Measurements from ENCODE around the gene TEX2.
"Not testable (repeated sequence)": the region's sequence is repeated elsewhere in the genome, so short reads cannot be mapped to it uniquely, and the experiment has no call there.

The TEX2 gene

GRCh38 chr17:64264891-64265290 lies 1.8 kb upstream of the TEX2 start:
- no peak for DNase-seq

- peak in 29 of 56 donors; percentile 5 to 62 (median 39) for DNase-seq
Measured at GRCh38 chr17:64262198-64262999, 661 bp downstream of the TEX2 start.

- DNase-seq: no peak
Measured at GRCh38 chr17:64261417-64262145, 1.5 kb downstream of the TEX2 start.

- no peak for DNase-seq
Measured at GRCh38 chr17:64260886-64261285, 2.2 kb downstream of the TEX2 start.

- DNase-seq: no peak
Measured at GRCh38 chr17:64259922-64260321, 3.1 kb downstream of the TEX2 start.

- no peak for DNase-seq
Measured at GRCh38 chr17:64259426-64259825, 3.6 kb downstream of the TEX2 start.

- DNase-seq: no peak
Measured at GRCh38 chr17:64256913-64257807, 5.9 kb downstream of the TEX2 start.

GRCh38 chr17:64255764-64256163 lies 7.3 kb downstream of the TEX2 start:
- DNase-seq: no peak

GRCh38 chr17:64254755-64255154 lies 8.3 kb downstream of the TEX2 start:
- no peak for DNase-seq

- DNase-seq: no peak
Measured at GRCh38 chr17:64253470-64253869, 9.6 kb downstream of the TEX2 start.

GRCh38 chr17:64252831-64253230 lies 10.2 kb downstream of the TEX2 start:
- DNase-seq: no peak

GRCh38 chr17:64250233-64250835 lies 12.7 kb downstream of the TEX2 start:
- DNase-seq: no peak

- no peak for DNase-seq
Measured at GRCh38 chr17:64247836-64248235, 15.2 kb downstream of the TEX2 start.

GRCh38 chr17:64245218-64246145 lies 17.6 kb downstream of the TEX2 start:
- DNase-seq: no peak

GRCh38 chr17:64244165-64244564 lies 18.9 kb downstream of the TEX2 start:
- DNase-seq: no peak

GRCh38 chr17:64243340-64243739 lies 19.7 kb downstream of the TEX2 start:
- DNase-seq: no peak

GRCh38 chr17:64242633-64243032 lies 20.4 kb downstream of the TEX2 start:
- DNase-seq: no peak

GRCh38 chr17:64240741-64241347 lies 22.2 kb downstream of the TEX2 start:
- peak in 14 of 56 donors; percentile 4 to 39 (median 19) for DNase-seq

- DNase-seq: no peak
Measured at GRCh38 chr17:64240261-64240740, 22.8 kb downstream of the TEX2 start.

- not testable (repeated sequence) for DNase-seq
Measured at GRCh38 chr17:64238449-64238848, 24.6 kb downstream of the TEX2 start.
